ENCODE data around the gene CLEC2D.
"Not testable (repeated sequence)": the region's sequence is repeated elsewhere in the genome, so short reads cannot be mapped to it uniquely, and the experiment has no call there.

GRCh38 chr12:9682949-9683348 lies 13.4 kb downstream of the CLEC2D start:
- not testable (repeated sequence) for TF ChIP-seq CTCF (conservative IDR thresholded peaks at IDR 0.05; ENCODE audit: low read length); EZH2phosphoT487 (IDR thresholded peaks at IDR 0.05; ENCODE audit: borderline replicate concordance, low read depth, low read length)

Data from OCI-LY7 (cell line).